GM21576 (cell line): ENCODE results near the gene RAB14.

Experiments
- ATAC-seq: cut with Tn5 transposase; IDR thresholded peaks from one replicate; pipeline ENCODE4 v1.9.1; 2021; ENCODE audit warnings: mild to moderate bottlenecking, moderate library complexity; ENCODE audit not compliant: unreplicated experiment

The RAB14 gene

GRCh38 chr9:121201738-121202533 is at the start of gene RAB14:
RAB14 (minus strand) TSS chr9:121201869; CDS start chr9:121193412, 8,457 bp downstream.
- ATAC-seq, result peak; percentile 81

DNA sequence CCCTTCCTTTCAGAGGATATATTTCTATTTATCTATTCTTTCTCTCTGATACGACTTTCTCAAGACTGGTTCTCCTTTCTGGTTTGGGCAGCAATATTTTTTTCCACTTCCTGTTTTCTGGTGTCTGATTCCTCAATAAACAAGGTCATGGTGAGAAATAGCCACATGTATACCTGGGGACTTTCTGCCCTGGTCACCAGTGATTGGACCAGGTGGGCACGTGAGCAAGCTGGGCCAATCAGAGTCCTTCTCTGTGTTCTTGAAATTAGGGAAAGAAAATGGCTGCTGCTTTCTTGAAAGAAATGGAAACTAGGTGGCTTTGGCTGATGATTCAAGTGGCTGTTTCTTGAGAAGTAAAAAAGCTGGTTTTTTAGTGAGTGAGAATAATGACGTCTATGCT is 47.9 kb upstream of the RAB14 start:
- ATAC-seq, result no peak

DNA sequence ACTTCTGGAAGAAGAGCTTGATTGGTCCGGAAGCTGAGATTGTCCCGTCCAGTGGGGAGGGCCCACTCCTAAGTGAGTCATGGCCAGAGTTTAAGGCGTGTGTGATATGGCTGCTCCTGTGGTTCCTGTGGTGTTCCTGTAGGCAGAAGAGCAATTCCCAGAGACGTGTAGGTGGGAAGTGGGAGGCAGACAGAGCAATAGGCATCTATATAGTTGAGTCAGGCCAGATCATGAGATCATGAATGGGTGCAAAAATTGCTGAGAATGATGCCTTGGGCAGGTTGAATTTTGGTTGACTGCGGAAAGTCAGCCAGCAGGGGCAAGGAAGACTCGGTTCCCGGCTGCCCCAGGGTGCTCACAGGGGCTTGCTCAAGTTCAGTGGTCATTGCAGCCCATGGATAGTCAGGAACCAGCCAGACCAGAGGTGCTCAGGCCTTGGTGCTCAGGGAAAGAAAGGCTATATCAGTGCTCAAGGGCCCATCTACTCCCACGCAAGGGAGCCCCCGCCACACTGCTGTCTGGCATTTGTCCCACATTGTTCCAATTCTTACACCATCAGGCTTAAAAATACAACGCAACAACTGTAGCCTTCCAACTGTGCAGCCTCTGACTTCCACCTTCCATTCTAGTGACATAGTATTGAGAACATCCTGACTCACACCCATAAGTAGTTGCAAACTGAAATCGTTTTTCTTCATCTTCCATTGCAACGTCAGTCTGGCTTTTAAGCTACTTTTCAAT is 45.3 kb upstream of the RAB14 start:
- ATAC-seq, result no peak

DNA sequence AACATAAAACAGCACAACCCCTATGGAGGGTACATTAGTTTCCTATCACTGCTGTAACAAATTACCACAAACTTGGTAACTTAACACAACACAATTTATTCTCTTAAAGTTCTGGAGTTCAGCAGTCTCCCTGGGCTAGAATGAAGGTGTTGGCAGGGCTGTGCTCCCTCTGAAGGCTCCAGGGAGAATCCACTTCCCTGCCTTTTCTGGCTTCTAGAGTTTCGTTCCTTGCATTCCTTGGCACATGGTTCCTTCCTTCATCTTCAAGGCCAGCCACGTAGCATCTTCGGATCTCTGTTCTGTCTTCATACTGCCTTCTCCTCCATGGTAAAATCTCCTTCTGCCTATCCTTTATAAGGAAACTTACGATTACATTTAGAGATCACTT is 41.3 kb upstream of the RAB14 start:
- no peak for ATAC-seq

DNA sequence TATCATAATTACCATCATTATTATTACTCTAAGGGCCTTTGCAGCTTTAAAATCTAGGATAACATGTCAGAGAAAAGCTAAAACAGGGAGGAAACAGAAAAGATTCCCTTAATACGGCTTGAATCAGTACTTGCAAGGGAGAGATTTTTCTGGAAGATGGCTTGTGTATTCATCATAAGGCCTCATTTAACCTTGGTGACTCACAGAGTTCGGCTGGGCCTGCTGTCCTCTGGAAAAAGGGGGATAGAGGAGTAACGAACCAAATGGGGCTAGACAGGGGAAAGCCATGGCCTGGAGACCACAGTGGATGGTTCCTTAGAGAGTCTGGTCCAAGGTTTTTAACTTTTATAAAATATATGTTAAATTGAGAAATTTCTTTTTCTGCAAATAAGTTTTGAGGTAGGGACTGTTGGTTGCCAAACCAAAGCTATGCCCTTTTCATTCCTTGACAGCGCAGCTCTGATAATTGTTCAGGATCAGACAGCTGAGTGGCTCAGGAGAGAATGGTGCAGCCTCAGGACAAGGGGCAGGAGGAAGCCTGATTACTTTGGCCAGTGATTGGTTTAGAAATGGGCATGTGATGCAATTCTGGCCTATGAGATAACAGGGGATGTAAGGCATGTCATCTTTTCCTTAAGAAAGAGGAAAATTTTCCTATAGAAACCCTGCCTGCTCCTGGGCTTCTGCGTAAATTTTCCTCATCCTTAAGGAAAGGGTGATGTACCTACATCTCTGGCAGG is 40.7 kb upstream of the RAB14 start:
- no peak for ATAC-seq

- ATAC-seq, result no peak
Measured at GRCh38 chr9:121240472-121241135, 38.9 kb upstream of the RAB14 start.

GRCh38 chr9:121239851-121240250 is 38.2 kb upstream of the RAB14 start:
- ATAC-seq, result no peak

DNA sequence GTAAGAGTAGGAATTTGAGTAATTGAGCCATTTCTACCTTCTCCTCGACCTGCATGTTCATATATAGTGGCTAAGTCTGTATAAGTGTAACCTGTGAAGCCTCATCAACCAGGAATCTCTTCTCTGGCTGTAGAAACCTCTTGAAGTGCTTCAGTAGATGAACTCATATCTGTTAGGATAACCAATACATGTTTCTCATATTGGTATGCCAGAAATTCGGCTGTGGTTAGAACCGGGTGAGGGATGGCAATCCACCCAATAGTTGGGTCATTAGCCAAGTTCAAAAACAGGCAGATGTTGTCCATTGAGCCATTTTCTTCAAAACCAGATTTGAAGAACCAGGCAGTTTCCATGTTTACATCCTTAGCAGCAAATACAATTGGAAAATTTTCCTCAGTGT is 37.4 kb upstream of the RAB14 start:
- no peak for ATAC-seq

DNA sequence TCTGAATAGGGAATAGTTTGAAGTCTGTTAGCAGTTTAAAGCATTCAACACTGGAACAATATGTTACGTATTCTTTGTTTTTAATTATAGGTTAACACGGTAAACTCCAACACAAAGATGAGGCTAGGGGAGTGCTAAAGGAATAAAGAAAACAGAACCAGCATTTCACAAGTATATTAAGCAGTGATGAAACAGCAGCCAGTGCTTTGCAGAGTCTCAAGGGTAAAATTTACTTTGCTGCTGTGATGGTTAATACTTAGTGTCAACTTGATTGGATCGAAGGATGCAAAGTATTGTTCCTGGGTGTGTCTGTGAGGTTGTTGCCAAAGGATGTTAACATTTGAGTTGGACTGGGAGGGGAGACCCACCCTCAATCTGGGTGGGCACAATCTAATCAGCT is 36.2 kb upstream of the RAB14 start:
- no peak for ATAC-seq

DNA sequence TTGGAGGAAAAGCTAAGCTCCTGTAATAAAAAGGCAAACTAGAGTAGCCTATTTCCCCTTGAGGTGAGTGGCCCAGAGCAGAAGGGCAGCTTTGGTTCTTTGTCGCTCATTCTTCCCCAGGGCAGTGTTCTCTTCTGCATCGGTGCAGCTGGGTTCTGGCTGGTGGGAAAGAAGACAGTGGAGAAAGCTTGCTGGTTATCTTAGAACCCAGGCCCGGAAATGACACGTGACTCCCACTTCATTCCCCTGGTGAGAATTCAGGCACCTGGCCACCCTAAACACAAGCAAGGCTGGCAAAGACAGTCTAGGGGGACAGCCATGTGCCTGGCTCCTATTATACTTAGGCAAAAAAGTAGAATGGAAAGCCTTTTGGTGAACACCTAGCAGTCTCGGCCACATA is 33.8 kb upstream of the RAB14 start:
- ATAC-seq, result no peak

- ATAC-seq, result no peak
Measured at GRCh38 chr9:121234832-121235161, 33.1 kb upstream of the RAB14 start.

DNA sequence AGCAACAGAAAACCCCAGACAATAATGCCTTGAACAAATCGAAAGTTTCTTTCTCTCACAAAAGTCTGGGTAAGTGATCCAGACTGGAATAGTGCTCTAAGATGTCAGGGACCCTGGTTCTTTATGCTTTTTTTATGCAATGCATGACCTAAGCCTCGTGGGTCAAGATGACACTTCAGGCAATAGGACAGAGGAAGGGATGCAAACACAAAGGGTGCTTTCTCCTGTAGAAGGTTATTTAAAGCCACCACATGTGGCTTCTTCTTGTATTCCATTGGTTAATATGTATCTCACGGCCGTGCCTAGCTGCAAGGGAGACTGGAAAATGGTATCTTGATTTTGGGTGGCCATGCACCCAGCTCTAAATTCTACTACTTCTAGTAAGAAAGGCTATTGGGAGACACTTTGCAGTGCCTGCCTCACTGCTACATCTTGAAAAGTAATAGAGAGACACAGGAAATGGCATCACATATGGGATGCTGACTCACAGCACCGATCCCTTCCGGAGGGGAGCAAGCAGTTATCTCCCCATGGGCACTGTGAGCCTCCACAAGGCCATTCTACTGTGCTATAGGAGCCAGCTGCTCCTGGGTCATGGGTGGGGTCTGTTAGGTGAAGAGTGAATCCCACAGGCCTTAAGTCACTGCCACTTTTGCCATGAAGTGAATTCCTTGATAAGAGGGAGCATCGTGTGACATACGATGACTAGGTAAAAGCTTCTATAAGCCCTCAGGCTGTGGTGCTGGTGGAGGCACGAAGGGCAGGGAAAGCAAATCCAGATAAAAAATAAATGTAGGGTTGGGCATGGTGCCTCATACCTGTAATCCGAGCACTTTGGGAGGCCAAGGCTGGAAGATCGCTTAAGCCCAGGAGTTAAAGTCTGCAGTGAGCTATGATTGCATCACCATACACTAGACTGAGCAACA is 32.5 kb upstream of the RAB14 start:
- no peak for ATAC-seq

GRCh38 chr9:121232251-121232650 is 30.6 kb upstream of the RAB14 start:
- no peak for ATAC-seq

DNA sequence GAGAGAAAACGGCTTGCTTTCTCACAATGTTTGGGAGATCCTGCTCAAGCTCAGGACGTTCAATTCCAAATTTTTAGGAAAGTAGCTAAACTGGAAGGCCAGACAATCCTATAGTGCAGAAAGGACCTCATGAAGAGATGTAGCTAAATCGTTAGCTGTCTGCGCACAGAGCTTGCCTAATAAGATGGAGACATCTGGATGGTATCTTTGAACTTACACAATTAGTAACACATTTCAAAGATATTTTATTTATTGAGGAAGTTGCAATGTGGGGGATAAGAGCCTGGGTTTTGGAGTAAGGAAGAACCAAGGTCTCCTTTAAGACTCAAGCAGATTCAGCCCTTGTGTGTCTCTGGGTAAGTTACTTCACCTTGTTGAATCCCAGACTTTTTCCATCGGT is 28.6 kb upstream of the RAB14 start:
- ATAC-seq, result no peak

DNA sequence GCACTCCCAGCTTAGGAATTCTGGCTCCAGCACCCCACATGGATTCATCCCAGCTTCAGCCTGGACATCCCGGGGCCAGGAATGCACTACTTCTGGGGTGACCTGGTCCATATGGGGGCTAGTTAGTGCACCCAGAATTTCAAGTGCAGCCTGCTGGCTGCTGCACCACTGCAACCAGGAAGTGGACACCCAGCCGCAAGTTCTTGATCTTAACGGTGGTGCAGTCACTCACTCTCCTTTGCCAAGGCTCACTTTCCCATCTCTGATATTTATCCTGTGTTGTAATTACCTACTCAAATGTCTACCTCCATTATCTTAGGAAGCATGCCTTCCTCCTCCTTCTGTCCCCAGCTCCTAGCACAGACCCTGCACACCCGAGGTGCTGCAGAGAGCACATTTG is 26.2 kb upstream of the RAB14 start:
- no peak for ATAC-seq

GRCh38 chr9:121226175-121226574 is 24.5 kb upstream of the RAB14 start:
- ATAC-seq, result no peak

DNA sequence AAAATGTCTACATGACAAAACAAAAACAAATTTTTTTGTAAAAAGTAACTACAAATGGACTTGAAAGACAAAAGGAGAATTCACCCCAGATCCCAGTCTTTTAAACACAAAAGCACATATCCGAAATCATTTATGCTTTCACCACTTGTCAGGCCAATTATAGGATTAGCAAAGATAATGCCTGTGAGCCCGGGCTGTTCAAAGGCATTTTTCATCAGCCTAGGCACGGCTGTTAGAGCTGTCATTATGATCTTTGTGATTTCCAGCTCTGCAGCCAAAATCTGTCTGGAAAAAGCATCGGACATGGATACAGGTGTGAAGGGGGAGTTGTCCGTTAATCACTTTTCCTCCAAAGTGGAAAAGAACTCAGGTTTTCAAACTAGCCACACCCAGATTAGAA is 23.6 kb upstream of the RAB14 start:
- ATAC-seq, result no peak

GRCh38 chr9:121222524-121223171 is 21.0 kb upstream of the RAB14 start:
- no peak for ATAC-seq

DNA sequence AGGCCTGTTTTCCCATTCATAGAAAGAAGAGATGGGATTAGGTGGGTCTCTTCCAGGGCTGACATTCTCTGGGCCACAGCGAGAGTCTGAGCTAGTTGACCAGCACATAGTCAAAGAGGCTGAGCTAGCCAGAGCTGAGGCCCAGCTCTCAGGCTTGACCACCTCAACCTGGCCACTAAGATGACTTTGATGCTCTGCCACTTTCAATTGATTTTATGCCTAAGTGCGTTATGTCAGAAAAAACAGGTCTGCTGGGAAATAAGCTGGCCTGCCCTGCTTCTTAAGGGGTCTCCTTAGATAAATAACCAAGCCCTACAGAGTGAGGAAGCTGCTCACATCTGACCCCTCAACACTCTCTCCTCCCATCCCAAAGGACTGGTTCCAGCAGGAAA is 20.0 kb upstream of the RAB14 start:
- no peak for ATAC-seq
